ENCODE measurements around the gene CALCR. TPM values are rescaled to one million over a fixed set of nuclear protein-coding genes. Genes with fewer than 3 reads are reported as not detected.

CALCR gene
- total RNA-seq, 2 donors from 2014 or later: 0.45 TPM; not detected in 1

DNA sequence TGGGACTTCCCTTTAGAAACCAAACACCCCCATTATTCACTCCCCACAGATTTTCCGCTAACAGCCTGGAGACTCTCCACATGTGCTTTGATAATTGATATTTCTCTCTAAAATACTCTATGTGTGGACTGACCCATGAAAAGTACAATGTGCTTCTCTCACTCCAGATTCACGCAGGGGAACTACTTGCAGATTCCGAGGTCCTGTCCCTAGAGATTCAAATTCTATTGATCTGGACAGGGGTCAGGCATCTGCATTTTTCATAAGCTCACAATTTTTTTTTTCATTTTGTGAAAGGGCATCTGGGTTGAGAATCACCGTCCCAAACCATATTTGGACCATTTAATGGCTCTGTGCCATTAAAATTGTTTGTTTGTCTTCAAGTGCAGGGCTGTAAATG lies 98.7 kb downstream of the CALCR start:
- no peak for DNase-seq (ENCODE audit: low spot score)
- Histone ChIP-seq H3K36me3 (no peaks in the 10 kb centered on the region), H3K27ac (no peak overlapping the region), H3K27me3 (replicated peaks; ENCODE audit: insufficient read depth) (no peaks in the 10 kb centered on the region), H3K9me3 (no peaks in the 10 kb centered on the region), H3K4me1 (replicated peaks) (no peaks in the 10 kb centered on the region), H3K4me3 (no peak overlapping the region)
- TF ChIP-seq POLR2AphosphoS5 (IDR thresholded peaks at IDR 0.05) (no peak), POLR2A (IDR thresholded peaks at IDR 0.05) (no peak)
- TF ChIP-seq, protein P1, sequence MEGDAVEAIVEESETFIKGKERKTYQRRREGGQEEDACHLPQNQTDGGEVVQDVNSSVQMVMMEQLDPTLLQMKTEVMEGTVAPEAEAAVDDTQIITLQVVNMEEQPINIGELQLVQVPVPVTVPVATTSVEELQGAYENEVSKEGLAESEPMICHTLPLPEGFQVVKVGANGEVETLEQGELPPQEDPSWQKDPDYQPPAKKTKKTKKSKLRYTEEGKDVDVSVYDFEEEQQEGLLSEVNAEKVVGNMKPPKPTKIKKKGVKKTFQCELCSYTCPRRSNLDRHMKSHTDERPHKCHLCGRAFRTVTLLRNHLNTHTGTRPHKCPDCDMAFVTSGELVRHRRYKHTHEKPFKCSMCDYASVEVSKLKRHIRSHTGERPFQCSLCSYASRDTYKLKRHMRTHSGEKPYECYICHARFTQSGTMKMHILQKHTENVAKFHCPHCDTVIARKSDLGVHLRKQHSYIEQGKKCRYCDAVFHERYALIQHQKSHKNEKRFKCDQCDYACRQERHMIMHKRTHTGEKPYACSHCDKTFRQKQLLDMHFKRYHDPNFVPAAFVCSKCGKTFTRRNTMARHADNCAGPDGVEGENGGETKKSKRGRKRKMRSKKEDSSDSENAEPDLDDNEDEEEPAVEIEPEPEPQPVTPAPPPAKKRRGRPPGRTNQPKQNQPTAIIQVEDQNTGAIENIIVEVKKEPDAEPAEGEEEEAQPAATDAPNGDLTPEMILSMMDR (IDR thresholded peaks at IDR 0.05): no peak
- WGBS: 65% methylated on average over 4 of the region's 4 CpGs
- intact Hi-C loops (cut with DNase I): no loop called here

DNA sequence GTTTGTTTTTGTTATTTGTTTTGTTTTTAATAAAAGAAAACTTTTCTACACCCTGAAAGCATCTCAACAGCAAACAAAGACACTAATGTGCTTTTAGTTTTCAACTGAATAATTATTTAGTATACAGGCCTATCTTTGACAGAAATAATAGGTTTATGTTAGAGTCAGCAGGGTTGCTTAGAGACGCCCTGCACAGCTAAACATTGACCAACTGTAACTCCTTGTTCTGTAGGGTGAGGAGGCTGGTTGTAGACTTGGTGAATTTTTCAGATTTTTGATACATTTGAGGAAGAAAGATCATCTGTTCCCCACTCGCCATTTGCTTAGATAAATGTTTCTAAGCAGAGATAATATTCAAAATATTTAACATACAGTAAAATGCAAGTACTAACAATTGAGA lies 103.1 kb downstream of the CALCR start:
- Histone ChIP-seq H3K4me1 (replicated peaks) (no peaks in the 10 kb centered on the region), H3K27ac (no peak overlapping the region), H3K27me3 (replicated peaks; ENCODE audit: insufficient read depth) (no peaks in the 10 kb centered on the region), H3K4me3 (no peak overlapping the region), H3K9me3 (no peaks in the 10 kb centered on the region), H3K36me3 (no peaks in the 10 kb centered on the region)
- 58% methylated on average over 2 of the region's 2 CpGs for WGBS
- TF ChIP-seq, protein P1 (IDR thresholded peaks at IDR 0.05): no peak
- TF ChIP-seq POLR2A (IDR thresholded peaks at IDR 0.05) (no peak), POLR2AphosphoS5 (IDR thresholded peaks at IDR 0.05) (no peak)
- DNase-seq (ENCODE audit: low spot score): no peak
- intact Hi-C loops (cut with DNase I): no loop called here

DNA sequence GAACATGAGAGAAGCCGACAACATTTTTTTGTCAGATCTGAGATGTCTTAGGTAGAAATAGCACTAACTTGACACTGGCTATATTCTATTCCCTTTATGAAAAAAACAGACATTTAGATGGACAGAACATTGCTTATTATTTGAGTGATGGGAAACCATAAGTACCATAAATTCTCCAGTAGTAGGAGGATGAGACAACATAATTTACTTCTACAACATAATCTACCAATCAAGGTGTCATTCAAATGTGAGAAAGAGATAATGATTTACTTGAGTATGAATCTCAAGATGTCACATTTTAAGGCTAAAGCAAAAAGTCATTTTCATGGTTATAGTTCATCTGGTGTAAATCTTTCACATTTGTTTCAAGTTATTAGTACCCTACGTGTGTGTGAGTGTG lies 110.8 kb downstream of the CALCR start:
- Histone ChIP-seq H3K9me3 (no peaks in the 10 kb centered on the region), H3K27ac (no peak overlapping the region), H3K27me3 (replicated peaks; ENCODE audit: insufficient read depth) (no peaks in the 10 kb centered on the region), H3K4me1 (replicated peaks) (no peaks in the 10 kb centered on the region), H3K4me3 (no peak overlapping the region), H3K36me3 (no peaks in the 10 kb centered on the region)
- DNase-seq (ENCODE audit: low spot score): no peak
- TF ChIP-seq, protein P1 (IDR thresholded peaks at IDR 0.05): no peak
- no peak for TF ChIP-seq POLR2AphosphoS5 (IDR thresholded peaks at IDR 0.05)
- TF ChIP-seq POLR2A (IDR thresholded peaks at IDR 0.05): no peak
- 89% methylated on average over 2 of the region's 2 CpGs for WGBS
- intact Hi-C loops (cut with DNase I): no loop called here

DNA sequence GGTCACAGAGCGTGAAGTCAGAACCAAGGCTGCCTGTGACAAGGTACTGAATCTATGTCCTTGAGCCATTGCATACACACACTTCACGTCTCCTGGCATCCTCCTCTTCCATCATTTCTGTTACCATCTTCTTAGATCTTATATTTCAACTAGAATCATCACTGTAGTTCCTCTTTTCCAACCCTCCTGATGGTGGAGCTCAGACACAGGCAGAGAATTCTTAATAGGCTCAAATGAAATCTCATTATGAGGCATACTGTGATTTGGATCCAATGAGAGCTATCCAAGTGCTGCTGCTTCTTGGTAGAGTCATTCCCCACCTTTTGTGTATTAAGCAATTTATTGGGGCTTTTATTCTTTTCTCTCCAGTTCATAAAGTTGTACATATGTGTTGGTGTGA lies 113.2 kb downstream of the CALCR start:
- H3K4me3 ChIP-seq: no peak overlapping the region
- DNase-seq (ENCODE audit: low spot score): no peak
- H3K9me3 ChIP-seq: no peaks in the 10 kb centered on the region
- no peak for TF ChIP-seq POLR2AphosphoS5 (IDR thresholded peaks at IDR 0.05)
- TF ChIP-seq, protein P1 (IDR thresholded peaks at IDR 0.05): no peak
- TF ChIP-seq POLR2A (IDR thresholded peaks at IDR 0.05): no peak
- intact Hi-C loops (cut with DNase I): no loop called here
- WGBS: 65% methylated on average over 2 of the region's 2 CpGs
- no peak overlapping the region for H3K27ac ChIP-seq
- no peaks in the 10 kb centered on the region for H3K36me3 ChIP-seq
- peaks cover 2% of the 10 kb centered on the region for H3K27me3 ChIP-seq (replicated peaks; ENCODE audit: insufficient read depth)
- no peaks in the 10 kb centered on the region for H3K4me1 ChIP-seq (replicated peaks)

DNA sequence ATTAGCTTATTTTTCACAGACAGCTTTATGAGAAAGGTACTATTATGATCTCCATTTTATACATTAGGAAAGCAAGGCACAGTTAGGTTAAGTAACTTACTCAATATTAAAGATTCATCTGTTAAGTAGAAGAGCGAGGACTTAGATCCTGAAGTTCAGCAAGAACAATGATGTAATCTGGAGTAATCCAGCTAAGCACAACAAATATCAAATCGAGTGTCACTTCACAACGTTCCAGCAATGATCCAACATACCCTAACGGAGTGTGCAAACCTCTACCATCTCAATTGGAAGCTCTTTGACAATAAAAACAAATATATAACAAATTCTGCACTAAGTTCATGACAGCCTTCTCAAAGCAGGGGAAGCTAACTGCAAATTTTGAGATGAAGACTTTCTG lies 121.3 kb downstream of the CALCR start:
- Histone ChIP-seq H3K4me3 (no peak overlapping the region), H3K27ac (no peak overlapping the region), H3K36me3 (no peaks in the 10 kb centered on the region), H3K9me3 (no peaks in the 10 kb centered on the region), H3K4me1 (replicated peaks) (no peaks in the 10 kb centered on the region), H3K27me3 (replicated peaks; ENCODE audit: insufficient read depth) (peaks cover 2% of the 10 kb centered on the region)
- 79% methylated on average over 4 of the region's 4 CpGs for WGBS
- no peak for DNase-seq (ENCODE audit: low spot score)
- no peak for TF ChIP-seq POLR2AphosphoS5 (IDR thresholded peaks at IDR 0.05)
- TF ChIP-seq POLR2A (IDR thresholded peaks at IDR 0.05): no peak
- TF ChIP-seq, protein P1 (IDR thresholded peaks at IDR 0.05): no peak
- intact Hi-C loops (cut with DNase I): no loop called here

All from prostate gland (tissue), 2 donors.